ENCODE measurements around the gene DACH1.

- TF ChIP-seq POLR2A (IDR thresholded peaks at IDR 0.05) (no peak), POLR2AphosphoS5 (IDR thresholded peaks at IDR 0.05) (no peak), CTCF (IDR thresholded peaks at IDR 0.05) (no peak)
Observed at GRCh38 chr13:71606818-71607217, 260.2 kb downstream of the DACH1 start.
